ENCODE results near the gene PSEN2. TPM values are rescaled to one million over a fixed set of nuclear protein-coding genes. Genes with fewer than 3 reads are reported as not detected.
A peak's percentile ranks its signal among the peaks of the same experiment; 100 is the strongest.

The PSEN2 gene
- total and polyA plus RNA-seq, 9 of the 15 experiments (the other 6 are each of a cell fraction or from before 2014, with no cell fraction given) = 2.3 to 21.5 (median 13.7) TPM

- POLR2A ChIA-PET = interaction anchor here (0.6 to 0.8 kb wide), 3 partner anchors 16 to 206 kb away, joined by 3 read pairs; no protein-coding TSS in a partner anchor
- CTCF ChIA-PET (ENCODE audit: low intra/inter-chr PET ratio) = no interaction called here
- Histone ChIP-seq H3K36me3 (ENCODE audit: control insufficient read depth, insufficient read depth, low read length) (no peaks in the 10 kb centered on the region), H3K9me1 (ENCODE audit: control insufficient read depth, insufficient read depth, low read length) (no peaks in the 10 kb centered on the region), H3K9me3 (replicated peaks; ENCODE audit: control insufficient read depth, insufficient read depth, low read depth, low read length) (peaks cover 3% of the 10 kb centered on the region; the same call in 1 of the 2 replicates), H2AFZ (ENCODE audit: low read depth, low read length) (no peak overlapping the region), H3K27ac (ENCODE audit: extremely low read depth, low read depth, low read length) (no peak overlapping the region), H3K4me2 (ENCODE audit: insufficient read depth, low read length) (no peak overlapping the region), H3K4me3 (no peak overlapping the region), H4K20me1 (replicated peaks; ENCODE audit: control insufficient read depth, insufficient read depth, low read length) (no peaks in the 10 kb centered on the region), H3K27me3 (ENCODE audit: control insufficient read depth in 2 of 2, insufficient read depth in 2 of 2, low read length in 2 of 2) (peaks cover 39 to 45% of the 10 kb centered on the region in 2 experiments), H3K4me1 (replicated peaks in 1 of 2; ENCODE audit: control insufficient read depth in 2 of 2, insufficient read depth in 2 of 2, low read length in 2 of 2) (peaks cover 5 to 7% of the 10 kb centered on the region in 2 experiments; a peak in 3 of 5 replicates), H3K79me2 (ENCODE audit: control insufficient read depth, insufficient read depth, low read length) (no peaks in the 10 kb centered on the region), H3K9ac (ENCODE audit: insufficient read depth in 1 of 2, low read depth in 2 of 2, low read length in 2 of 2) (no peak overlapping the region)
- TF ChIP-seq TFE3 (CRISPR knock-in tag; IDR thresholded peaks at IDR 0.05) (no peak), THRA (IDR thresholded peaks at IDR 0.05) (no peak), MAFK (IDR thresholded peaks at IDR 0.05; ENCODE audit: low read length) (no peak)
- in situ Hi-C loops (cut with MboI) (no loop called here), intact Hi-C loops (cut with micrococcal nuclease) (no loop called here)
- WGBS (ENCODE audit: insufficient coverage, low coverage, missing lambda C conversion rate) = 2% methylated on average over 4 of the region's 4 CpGs
- DNase-seq (ENCODE audit: extremely low read depth in 1 of 4, low spot score in 3 of 4) (peak in 1 of 4 experiments; percentile 5), FAIRE-seq (no peak), ATAC-seq (no peak)
- BruUV-seq (replicated peaks) = no TSS peak
These were observed 38.5 kb upstream of the PSEN2 start for GRCh38 chr1:226831953-226832352.
